Left forelimb (tissue), 1 donor: ENCODE results near the gene GALNS.
"Not testable (repeated sequence)": the region's sequence is repeated elsewhere in the genome, so short reads cannot be mapped to it uniquely, and the experiment has no call there.

Experiments used
- DNase-seq: peaks from one replicate; pipeline ENCODE4 v3.0.0-alpha.2; 2018; ENCODE audit warnings: low spot score

The GALNS gene

DNA sequence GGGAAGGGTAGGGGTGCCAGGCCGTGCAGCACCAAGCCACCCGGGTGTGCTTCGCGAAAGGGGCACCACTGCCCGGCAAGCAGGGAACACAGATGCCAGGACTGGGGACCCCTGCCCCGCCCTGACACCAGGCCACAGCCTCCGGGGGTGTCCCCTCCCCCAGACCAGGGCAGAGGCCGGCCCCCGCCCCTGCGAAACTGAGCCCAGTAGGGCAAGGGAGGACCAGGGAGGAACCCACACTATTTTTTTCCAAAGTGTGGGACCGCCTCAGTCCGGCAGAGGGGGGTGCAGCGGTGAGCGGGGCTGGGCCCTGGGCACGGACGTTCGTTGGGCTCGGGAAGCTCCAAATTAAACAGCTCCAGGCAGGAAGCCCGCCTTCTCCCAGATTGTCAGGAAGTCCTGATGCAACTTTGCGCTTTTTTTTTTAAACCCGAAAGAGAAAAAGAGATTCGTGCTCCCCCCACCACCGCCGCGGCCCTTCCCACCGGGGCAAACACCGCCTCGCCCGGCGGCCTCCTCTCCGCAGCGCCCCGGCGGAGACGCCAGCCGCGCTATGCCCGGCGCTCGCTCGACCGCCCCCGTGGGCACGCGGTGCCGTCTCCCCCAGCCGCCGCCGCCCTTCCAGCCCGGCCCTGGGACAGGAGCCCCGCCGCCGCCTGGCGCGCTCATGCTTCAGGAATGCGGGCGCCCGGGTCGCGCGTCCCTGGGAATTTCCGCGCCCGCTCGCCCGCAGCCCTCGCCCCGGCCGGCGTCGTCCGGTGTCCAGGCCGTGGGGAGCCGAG is 72.5 kb downstream of the GALNS start:
- no peak for DNase-seq

- DNase-seq: no peak
Observed at GRCh38 chr16:88783391-88784073, 73.2 kb downstream of the GALNS start.

GRCh38 chr16:88782454-88783390 is 74.0 kb downstream of the GALNS start:
- DNase-seq: no peak

DNA sequence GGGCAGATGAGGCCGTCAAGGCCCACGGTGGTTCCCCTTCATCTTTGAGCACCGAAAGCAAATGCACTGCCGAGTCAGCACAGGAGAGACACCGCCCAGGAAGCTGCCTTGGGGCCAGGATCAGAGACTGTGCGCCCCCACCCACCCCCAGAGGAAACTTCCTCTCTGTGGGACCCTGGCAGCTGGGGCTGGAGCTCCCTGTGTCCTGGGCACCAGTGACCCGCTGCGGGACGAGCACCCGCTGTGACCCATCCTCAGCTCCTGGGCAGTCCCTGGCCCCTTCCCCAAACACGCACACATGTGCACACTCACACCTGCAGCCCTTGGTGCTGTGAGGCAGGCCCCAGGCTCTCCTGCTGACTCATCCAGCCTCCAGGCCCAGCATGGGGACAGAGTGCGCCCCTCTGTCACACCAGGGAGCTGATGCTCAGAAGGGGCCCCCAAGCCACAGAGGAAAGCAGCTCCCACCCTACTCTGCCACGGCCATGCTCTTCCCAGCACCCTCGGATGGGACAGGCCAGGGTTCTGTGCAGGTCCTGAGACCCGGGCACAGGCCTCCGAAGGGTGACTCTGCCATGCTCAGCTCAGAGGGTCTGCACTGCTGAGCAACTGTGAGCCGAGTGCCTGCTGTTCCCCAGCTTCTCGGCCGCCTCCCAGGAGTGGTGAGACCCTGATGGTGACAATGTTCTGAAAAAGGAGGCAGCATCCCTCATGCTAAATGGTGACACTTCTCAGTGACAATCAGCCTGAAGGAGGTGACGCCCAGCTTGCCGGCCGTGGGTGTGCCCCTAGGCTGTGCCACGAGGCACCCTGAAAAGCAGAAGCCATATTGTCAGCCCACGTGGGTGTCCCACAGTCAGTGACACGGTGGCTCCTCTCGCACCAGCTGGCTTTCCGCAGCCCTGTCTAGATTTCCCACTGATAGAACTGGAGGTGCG is 75.3 kb downstream of the GALNS start:
- no peak for DNase-seq

DNA sequence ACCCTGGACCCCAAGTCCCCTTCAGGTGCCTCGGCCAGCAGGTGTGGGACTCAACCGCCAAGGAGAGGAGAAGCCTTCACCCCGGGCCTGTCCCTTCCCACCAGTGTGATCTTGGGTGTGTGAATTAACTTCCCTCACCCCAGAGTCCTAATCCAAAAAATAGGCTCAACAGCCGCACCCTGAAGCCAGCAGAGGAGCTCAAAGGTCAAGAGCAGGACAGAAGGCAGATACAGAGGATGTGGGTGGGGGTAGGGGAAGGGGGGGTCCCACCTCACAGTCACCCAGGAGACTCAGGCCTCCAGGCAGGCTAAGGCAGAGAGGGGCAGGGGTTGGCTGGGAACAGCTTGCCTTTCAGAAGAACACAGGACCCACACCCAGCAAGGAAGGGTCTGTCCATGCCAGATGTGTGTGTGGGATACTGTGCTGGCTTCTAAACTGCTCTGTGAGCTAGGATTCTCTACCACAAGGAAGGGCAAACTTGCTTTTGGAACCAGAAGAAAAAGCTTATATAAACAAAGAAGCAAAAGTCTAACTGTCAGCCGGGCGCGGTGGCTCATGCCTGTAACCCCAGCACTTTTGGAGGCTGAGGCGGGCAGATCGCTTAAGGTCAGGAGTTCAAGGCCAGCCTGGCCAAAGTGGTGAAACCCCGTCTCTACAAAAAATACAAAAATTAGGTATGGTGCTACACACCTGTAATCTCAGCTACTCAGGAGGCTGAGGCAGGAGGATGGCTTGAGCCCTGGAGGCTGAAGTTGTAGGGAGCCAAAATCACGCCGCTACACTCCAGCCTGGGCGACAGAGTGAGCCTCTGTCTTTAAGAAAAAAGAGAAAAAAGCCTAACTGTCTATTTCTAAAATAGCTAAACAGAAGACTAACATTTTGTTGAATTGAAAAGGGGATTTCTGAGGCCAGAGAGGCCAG is 76.3 kb downstream of the GALNS start:
- no peak for DNase-seq

DNA sequence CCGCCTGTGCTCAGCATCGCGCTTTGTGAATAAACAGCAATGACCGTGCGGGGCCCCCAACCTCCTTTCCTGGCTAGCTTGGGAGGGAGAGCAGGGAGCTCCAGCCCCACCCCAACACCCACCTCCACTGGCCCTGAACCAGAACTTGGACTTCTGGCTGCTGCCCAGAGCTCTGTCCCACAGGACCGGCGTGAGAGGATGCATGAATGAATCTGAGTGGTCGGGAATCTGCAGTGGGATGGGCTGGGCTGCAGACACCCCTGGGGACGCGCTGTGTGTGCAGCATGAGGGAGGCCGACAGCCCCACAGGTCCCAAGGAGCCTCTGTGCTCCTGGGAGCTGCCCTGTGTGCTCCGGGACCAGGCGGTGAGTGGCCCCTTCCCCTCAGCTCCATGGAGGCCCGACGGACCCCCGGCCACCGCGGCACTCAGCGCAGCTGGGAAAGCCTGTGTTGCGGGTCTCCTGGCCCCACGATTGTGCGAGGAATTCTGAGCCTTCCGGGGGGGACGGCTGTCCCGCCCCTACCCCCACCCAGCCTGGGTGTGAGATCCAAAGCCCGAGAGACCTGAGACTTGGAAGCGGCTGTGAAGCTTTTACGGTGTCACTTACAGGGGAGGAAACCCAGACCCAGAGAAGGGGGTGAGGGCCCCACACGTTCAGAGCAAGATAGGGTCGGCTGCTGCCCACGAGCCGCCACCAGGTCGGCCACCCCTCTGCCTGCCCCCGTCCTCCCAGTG is 77.2 kb downstream of the GALNS start:
- DNase-seq: no peak

- no peak for DNase-seq
Observed at GRCh38 chr16:88778541-88779065, 78.1 kb downstream of the GALNS start.

DNA sequence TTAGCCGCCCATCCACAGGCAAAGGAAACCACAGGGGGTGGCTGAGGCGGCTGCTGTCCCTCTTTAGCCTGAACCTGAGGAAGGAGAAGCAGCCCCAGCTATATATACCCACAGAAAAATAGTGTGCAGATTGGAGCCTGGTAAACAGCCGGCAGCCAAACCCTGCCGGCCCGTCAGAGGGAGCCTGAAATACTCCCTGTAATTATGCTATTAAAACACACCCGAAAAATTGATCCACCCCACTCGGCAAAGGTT is 78.5 kb downstream of the GALNS start:
- DNase-seq: no peak

DNA sequence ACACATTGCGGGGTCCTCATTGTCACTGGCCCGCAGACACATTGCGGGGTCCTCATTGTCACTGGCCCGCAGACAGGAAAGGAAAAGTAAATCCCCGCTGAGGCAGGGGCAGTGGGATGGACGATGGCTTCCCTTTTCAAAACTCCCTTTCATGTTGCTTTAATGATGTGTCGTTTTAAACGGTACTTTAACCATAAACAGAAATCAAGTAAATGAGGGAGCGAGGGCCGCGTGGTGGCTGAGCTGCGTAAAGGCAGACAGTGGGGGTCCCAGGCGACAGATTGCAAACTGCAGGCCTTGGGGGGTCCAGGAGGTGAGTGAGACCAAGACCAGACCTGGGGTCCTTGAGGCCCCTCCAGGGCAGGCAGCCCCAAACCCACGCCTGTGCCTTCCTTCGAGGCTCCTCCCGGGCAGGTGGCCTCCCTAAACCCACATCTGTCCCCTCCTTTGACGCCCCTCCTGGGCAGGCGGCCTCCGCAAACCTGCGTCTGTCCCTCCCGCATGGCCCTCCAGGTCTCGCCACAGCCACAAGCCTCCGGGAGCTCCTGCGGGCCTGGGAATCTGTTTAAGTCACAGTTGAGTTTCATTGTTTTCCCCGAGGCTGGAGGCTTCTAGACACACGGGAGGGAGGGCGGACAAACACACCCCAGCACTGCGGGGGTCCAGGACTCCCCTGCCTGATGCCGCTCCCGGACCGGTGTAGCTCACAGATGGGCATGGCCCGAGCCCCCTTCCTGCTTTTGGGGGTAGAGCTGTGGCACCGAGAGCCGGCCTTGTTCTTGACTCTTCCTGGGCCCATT is 79.1 kb downstream of the GALNS start:
- DNase-seq: no peak

DNA sequence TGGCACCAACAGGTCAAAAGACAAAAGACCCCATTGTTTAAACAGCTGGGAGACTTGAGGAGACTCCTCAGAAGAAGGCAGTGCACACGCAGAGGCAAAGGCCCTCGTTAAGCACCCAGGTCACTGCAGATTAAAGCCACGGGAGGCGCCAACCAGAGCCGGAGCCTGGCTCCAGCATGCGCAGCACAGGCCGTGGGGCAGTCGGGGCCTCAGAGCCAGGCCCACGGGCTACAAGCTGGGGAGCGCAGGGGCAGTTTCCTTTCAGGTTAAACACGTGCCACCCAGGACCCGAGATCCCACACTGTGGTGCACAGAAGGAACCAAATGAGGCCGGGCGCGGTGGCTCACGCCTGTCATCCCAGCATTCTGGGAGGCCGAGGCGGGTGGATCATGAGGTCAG is 80.9 kb downstream of the GALNS start:
- DNase-seq: no peak

- DNase-seq: no peak
Observed at GRCh38 chr16:88774544-88775393, 82.0 kb downstream of the GALNS start.

- peak; percentile 70 for DNase-seq
Observed at GRCh38 chr16:88773812-88774291, 82.9 kb downstream of the GALNS start.

- DNase-seq: no peak
Observed at GRCh38 chr16:88772871-88773811, 83.6 kb downstream of the GALNS start.

GRCh38 chr16:88771781-88772180 is 85.0 kb downstream of the GALNS start:
- DNase-seq: not testable (repeated sequence)

DNA sequence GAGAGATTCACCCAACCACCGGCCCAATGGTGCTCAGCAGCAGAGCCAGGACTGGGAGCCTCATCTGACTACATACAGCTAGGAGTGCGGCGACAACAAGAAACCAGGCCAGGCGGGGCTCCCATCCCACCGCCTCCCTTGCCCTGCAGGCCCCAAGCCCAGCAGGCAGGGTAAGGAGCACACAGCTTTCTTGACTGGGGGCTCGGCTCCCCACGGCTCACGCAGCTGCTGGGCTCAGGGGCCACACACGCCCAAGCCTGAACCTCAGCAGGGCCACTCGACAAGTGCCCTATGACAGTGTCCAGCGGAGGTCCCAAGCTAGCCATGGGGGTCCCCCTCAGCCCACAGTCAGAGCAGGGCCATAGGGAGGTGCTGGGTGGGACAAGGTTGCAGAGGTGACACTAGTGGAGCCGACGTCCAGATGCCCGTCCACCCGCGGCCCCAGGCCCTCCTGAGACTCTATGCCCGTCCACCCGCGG is 85.4 kb downstream of the GALNS start:
- no peak for DNase-seq
